Neural cell (in vitro differentiated cells): ENCODE results near the gene TBCK. TPM values are rescaled to one million over a fixed set of nuclear protein-coding genes. Genes with fewer than 3 reads are reported as not detected.

ENCODE experiments used
- H2AFZ ChIP-seq: fragments of 200-600, 300-800 bp; sonication (generic), shearing (Covaris generic); 2 replicates; pipeline ENCODE4 v1.6.0; 2014; ENCODE audit warnings: low read depth, mild to moderate bottlenecking, antibody characterized with exemption, low read length, moderate library complexity
- H3F3A ChIP-seq: fragments of 200-600 bp; shearing (Covaris generic); 2 replicates; pipeline ENCODE4 v1.6.1; 2016; ENCODE audit warnings: mild to moderate bottlenecking, moderate library complexity, mixed read lengths, antibody characterized with exemption, low read length; ENCODE audit not compliant: insufficient read depth, poor library complexity, severe bottlenecking
- H3K27ac ChIP-seq: fragments of 200-600, 300-800 bp; sonication (generic), shearing (Covaris generic); 2 replicates; pipeline ENCODE4 v1.5.1; 2014; ENCODE audit warnings: mild to moderate bottlenecking, low read length, moderate library complexity
- H3K27me3 ChIP-seq: fragments of 300-800, 200-600 bp; sonication (generic), shearing (Covaris generic); 2 replicates; pipeline ENCODE4 v1.6.0; 2014; ENCODE audit warnings: mild to moderate bottlenecking, low read depth, low read length, moderate library complexity; ENCODE audit not compliant: insufficient read depth
- H3K36me3 ChIP-seq: fragments of 300-800, 200-600 bp; sonication (generic), shearing (Covaris generic); 2 replicates; pipeline ENCODE4 v1.5.1; 2014; ENCODE audit warnings: mild to moderate bottlenecking, antibody characterized with exemption, low read length, moderate library complexity; ENCODE audit not compliant: insufficient read depth
- H3K4me2 ChIP-seq: fragments of 300-800, 200-600 bp; sonication (generic), shearing (Covaris generic); 2 replicates; pipeline ENCODE4 v1.6.0; 2014; ENCODE audit warnings: mild to moderate bottlenecking, low read length
- H3K4me3 ChIP-seq: fragments of 300-800, 200-600 bp; sonication (generic), shearing (Covaris generic); 2 replicates; pipeline ENCODE4 v1.5.1; 2014; ENCODE audit warnings: mild to moderate bottlenecking, low read length, moderate library complexity
- H3K79me2 ChIP-seq: fragments of 200-600 bp; shearing (Covaris generic); replicated peaks from 2 replicates; pipeline ENCODE4 v1.6.0; 2014; ENCODE audit warnings: mild to moderate bottlenecking, low read length, moderate library complexity; ENCODE audit not compliant: insufficient read depth
- H3K9ac ChIP-seq: fragments of 300-800, 200-600 bp; sonication (generic), shearing (Covaris generic); 2 replicates; pipeline ENCODE4 v1.6.1; 2016; ENCODE audit warnings: mild to moderate bottlenecking, low read length, mixed read lengths
- H3K9me2 ChIP-seq: fragments of 200-600 bp; shearing (Covaris generic); 2 replicates; pipeline ENCODE4 v1.6.1; 2016; ENCODE audit warnings: mild to moderate bottlenecking, low read length, mixed read lengths; ENCODE audit not compliant: insufficient read depth
- H3K9me3 ChIP-seq: fragments of 200-600, 300-800 bp; sonication (generic), shearing (Covaris generic); 2 replicates; pipeline ENCODE4 v1.6.1; 2016; ENCODE audit warnings: mild to moderate bottlenecking, mixed run types, low read length, moderate library complexity, mixed read lengths
- H4K20me1 ChIP-seq: fragments of 200-600 bp; shearing (Covaris generic); 2 replicates; pipeline ENCODE4 v1.6.1; 2016; ENCODE audit warnings: mild to moderate bottlenecking, mixed run types; ENCODE audit not compliant: insufficient read depth
- EP300 ChIP-seq: fragments of 450-650 bp; conservative IDR thresholded peaks from 2 replicates; pipeline ENCODE4 v1.6.1; 2014; ENCODE audit warnings: antibody characterized with exemption, mild to moderate bottlenecking, moderate library complexity; ENCODE audit not compliant: poor library complexity, severe bottlenecking
- EZH2 ChIP-seq: fragments of 200-600, 300-800 bp; shearing (Covaris generic), sonication (generic); IDR thresholded peaks from 2 replicates; pipeline ENCODE4 v1.6.1; 2014; ENCODE audit warnings: antibody characterized with exemption, low read length, borderline replicate concordance, mild to moderate bottlenecking; ENCODE audit not compliant: insufficient read depth, poor library complexity, severe bottlenecking
- MXI1 ChIP-seq: fragments of 450-650 bp; conservative IDR thresholded peaks from 2 replicates; pipeline ENCODE4 v1.6.1; 2014; ENCODE audit warnings: antibody characterized with exemption, mild to moderate bottlenecking; ENCODE audit not compliant: poor library complexity, severe bottlenecking
- POLR2AphosphoS5 ChIP-seq: IDR thresholded peaks from 2 replicates; pipeline ENCODE4 v1.6.1; 2012
- RAD21 ChIP-seq: fragments of 450-650 bp; conservative IDR thresholded peaks from 2 replicates; pipeline ENCODE4 v1.6.1; 2014; ENCODE audit warnings: antibody characterized with exemption, mild to moderate bottlenecking, moderate library complexity
- SMC3 ChIP-seq: fragments of 450-650 bp; conservative IDR thresholded peaks from 2 replicates; pipeline ENCODE4 v1.6.1; 2014; ENCODE audit warnings: antibody characterized with exemption, mild to moderate bottlenecking, moderate library complexity; ENCODE audit not compliant: poor library complexity
- TAF1 ChIP-seq: IDR thresholded peaks from 2 replicates; pipeline ENCODE4 v1.6.1; 2012; ENCODE audit warnings: low read depth
- polyA plus RNA-seq: library from polyadenylated mRNA; depleted of rRNA; stranded (reverse); fragments of >200 nt; gene quantifications from 2 replicates; pipeline ENCODE4 v1.2.3, GENCODE V29; 2014
- TF ChIP-seq, protein P1 (sequence below): fragments of 450-650 bp; IDR thresholded peaks from 2 replicates; pipeline ENCODE4 v1.5.1; 2014; ENCODE audit warnings: antibody characterized with exemption, mild to moderate bottlenecking, moderate library complexity; ENCODE audit not compliant: poor library complexity, severe bottlenecking
- TF ChIP-seq, protein P2 (sequence below): IDR thresholded peaks from 2 replicates; pipeline ENCODE4 v1.6.1; 2012; ENCODE audit warnings: borderline replicate concordance

The TBCK gene
- polyA plus RNA-seq, 1 donor from 2014 or later: 55.0 TPM

DNA sequence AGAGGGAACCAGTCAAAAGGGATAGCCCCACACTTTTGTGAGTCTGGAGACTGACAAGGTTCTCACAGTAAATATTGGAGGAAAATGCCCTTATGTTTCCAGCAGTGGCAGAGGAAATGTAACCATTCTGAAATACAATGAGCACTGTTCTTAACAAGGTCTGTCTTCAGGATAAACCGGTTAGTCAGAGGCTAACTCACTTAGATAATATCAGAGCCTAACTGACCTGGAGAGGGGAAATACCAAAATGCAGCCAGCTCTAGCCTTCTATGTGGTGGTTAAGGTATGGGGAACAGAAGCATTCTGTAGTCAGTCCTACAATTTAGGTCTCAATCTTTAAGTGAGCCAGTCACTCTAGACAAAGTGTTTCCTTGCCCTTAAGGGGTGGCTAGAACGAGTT lies 70.8 kb downstream of the TBCK start:
- no peak overlapping the region for H3K4me2 ChIP-seq
- no peak overlapping the region for H3K27ac ChIP-seq
- H3K4me3 ChIP-seq: no peak overlapping the region
- H3K27me3 ChIP-seq: no peaks in the 10 kb centered on the region
- H3K9me2 ChIP-seq: no peaks in the 10 kb centered on the region
- no peaks in the 10 kb centered on the region for H3K79me2 ChIP-seq
- H3K36me3 ChIP-seq: no peaks in the 10 kb centered on the region
- TF ChIP-seq MXI1: no peak
- no peak for TF ChIP-seq RAD21
- no peak for TF ChIP-seq EZH2
- no peak for TF ChIP-seq TAF1
- no peak for TF ChIP-seq POLR2AphosphoS5
- H3F3A ChIP-seq: no peaks in the 10 kb centered on the region
- H3K9ac ChIP-seq: no peak overlapping the region
- H4K20me1 ChIP-seq: no peaks in the 10 kb centered on the region
- no peak overlapping the region for H2AFZ ChIP-seq
- no peaks in the 10 kb centered on the region for H3K9me3 ChIP-seq

DNA sequence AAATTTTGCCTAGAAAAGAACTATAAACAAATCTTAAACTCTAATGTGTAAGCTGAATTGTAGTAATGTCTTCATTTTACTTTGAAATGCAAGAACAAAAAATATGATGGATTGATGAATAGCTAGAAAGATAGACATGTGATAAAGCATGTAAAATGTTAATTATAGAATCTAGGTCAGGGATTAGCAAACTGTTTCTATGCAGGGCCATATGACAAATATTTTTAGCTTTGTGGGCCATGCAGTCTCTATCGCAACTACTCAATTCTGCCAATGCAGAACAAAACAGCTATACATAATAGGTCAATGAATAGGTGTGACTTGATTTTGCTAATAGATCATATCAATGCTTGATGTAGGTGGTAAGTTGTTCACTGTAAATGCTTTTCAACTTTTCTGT lies 75.3 kb downstream of the TBCK start:
- Histone ChIP-seq H3K4me3 (no peak overlapping the region), H3K9ac (no peak overlapping the region), H2AFZ (no peak overlapping the region), H3K27ac (no peak overlapping the region), H3K36me3 (no peaks in the 10 kb centered on the region), H3K27me3 (no peaks in the 10 kb centered on the region), H4K20me1 (no peaks in the 10 kb centered on the region), H3K79me2 (no peaks in the 10 kb centered on the region), H3K9me2 (no peaks in the 10 kb centered on the region), H3K9me3 (no peaks in the 10 kb centered on the region), H3F3A (no peaks in the 10 kb centered on the region), H3K4me2 (no peak overlapping the region)
- TF ChIP-seq, protein P1, sequence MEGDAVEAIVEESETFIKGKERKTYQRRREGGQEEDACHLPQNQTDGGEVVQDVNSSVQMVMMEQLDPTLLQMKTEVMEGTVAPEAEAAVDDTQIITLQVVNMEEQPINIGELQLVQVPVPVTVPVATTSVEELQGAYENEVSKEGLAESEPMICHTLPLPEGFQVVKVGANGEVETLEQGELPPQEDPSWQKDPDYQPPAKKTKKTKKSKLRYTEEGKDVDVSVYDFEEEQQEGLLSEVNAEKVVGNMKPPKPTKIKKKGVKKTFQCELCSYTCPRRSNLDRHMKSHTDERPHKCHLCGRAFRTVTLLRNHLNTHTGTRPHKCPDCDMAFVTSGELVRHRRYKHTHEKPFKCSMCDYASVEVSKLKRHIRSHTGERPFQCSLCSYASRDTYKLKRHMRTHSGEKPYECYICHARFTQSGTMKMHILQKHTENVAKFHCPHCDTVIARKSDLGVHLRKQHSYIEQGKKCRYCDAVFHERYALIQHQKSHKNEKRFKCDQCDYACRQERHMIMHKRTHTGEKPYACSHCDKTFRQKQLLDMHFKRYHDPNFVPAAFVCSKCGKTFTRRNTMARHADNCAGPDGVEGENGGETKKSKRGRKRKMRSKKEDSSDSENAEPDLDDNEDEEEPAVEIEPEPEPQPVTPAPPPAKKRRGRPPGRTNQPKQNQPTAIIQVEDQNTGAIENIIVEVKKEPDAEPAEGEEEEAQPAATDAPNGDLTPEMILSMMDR: no peak
- TF ChIP-seq POLR2AphosphoS5 (no peak), SMC3 (no peak), RAD21 (no peak), MXI1 (no peak), EZH2 (no peak), TAF1 (no peak), EP300 (no peak)
- TF ChIP-seq, protein P2, sequence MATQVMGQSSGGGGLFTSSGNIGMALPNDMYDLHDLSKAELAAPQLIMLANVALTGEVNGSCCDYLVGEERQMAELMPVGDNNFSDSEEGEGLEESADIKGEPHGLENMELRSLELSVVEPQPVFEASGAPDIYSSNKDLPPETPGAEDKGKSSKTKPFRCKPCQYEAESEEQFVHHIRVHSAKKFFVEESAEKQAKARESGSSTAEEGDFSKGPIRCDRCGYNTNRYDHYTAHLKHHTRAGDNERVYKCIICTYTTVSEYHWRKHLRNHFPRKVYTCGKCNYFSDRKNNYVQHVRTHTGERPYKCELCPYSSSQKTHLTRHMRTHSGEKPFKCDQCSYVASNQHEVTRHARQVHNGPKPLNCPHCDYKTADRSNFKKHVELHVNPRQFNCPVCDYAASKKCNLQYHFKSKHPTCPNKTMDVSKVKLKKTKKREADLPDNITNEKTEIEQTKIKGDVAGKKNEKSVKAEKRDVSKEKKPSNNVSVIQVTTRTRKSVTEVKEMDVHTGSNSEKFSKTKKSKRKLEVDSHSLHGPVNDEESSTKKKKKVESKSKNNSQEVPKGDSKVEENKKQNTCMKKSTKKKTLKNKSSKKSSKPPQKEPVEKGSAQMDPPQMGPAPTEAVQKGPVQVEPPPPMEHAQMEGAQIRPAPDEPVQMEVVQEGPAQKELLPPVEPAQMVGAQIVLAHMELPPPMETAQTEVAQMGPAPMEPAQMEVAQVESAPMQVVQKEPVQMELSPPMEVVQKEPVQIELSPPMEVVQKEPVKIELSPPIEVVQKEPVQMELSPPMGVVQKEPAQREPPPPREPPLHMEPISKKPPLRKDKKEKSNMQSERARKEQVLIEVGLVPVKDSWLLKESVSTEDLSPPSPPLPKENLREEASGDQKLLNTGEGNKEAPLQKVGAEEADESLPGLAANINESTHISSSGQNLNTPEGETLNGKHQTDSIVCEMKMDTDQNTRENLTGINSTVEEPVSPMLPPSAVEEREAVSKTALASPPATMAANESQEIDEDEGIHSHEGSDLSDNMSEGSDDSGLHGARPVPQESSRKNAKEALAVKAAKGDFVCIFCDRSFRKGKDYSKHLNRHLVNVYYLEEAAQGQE: no peak
